ENCODE measurements around the gene DLK2. TPM values are rescaled to one million over a fixed set of nuclear protein-coding genes. Genes with fewer than 3 reads are reported as not detected.
"Not testable (repeated sequence)": the region's sequence is repeated elsewhere in the genome, so short reads cannot be mapped to it uniquely, and the experiment has no call there.

Gene DLK2
- total RNA-seq, 1 donor, result 0.36 TPM

DNA sequence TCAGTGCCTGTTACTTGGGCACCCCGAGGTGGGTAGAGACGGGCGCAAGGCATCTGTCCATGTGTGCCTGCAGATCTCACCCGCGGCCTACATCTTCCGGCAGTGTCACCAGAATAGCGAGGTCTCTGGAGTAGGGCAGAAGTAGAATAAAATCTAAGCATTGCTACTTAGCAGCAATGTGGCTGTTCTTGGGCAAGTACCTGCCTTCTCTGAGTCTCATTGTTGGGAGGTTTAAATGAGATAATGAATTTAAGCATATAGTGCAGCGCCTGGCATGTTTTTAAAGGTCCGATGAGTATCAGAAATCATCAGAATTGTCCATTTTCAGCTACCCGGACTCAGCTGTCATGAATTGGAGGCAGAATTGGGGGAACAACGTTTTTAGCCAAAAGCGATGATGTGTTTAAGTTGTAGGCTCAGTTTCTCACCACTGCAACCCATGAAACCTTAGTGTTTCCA lies 27.2 kb downstream of the DLK2 start:
- peak; percentile 4 for DNase-seq (ENCODE audit: low read depth)
- no peak for TF ChIP-seq CTCF (IDR thresholded peaks at IDR 0.05; ENCODE audit: insufficient read depth, low read length)
- H3K4me3 ChIP-seq (ENCODE audit: low read depth, low read length), result peak overlapping the region; percentile 99

DNA sequence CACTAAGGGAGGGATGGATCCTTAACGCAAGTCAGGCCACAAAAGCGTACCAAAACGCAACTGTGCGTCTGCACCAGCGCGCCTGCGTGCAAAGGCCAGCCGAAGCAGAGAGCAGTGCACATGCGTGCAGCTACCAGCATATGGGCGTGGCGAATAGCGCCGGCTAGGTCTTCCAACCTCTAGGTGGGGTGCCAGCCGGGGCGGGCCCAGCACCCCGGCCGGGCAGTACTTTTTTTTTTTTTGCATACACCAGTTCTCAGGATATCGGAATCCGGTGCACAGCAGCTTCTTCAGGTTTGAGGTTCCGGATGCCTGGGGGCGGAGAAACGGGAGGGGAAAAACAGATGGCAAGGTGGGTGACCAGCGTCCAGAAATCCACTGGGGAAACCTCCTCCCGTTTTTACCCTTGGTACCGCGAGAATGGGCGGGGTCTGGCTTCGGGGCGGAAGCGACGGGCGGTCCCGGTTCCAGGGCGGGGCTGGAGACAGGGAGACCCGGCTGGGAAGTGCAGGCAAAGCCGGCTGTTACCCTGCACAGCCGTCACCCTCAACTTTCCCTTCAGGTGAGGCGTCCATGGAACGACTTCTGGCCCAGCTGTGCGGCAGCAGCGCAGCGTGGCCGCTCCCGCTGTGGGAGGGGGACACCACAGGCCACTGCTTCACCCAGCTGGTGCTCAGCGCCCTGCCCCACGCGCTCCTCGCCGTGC lies 27.8 kb downstream of the DLK2 start, which contains the start of gene ABCC10:
ABCC10 (plus strand) TSS at position 136 of the 706 bp plus-strand sequence; CDS start at position 574, 438 bp downstream.
- peak; percentile 48 for TF ChIP-seq CTCF (IDR thresholded peaks at IDR 0.05; ENCODE audit: insufficient read depth, low read length)
- H3K4me3 ChIP-seq (ENCODE audit: low read depth, low read length), result peak within 1 kb of the TSS; percentile 99
- peak; percentile 96 for DNase-seq (ENCODE audit: low read depth)

- no peak for TF ChIP-seq CTCF (IDR thresholded peaks at IDR 0.05; ENCODE audit: insufficient read depth, low read length)
- H3K4me3 ChIP-seq (ENCODE audit: low read depth, low read length), result peak overlapping the region; percentile 99
Measured at GRCh38 chr6:43426928-43427405, 28.4 kb downstream of the DLK2 start.

DNA sequence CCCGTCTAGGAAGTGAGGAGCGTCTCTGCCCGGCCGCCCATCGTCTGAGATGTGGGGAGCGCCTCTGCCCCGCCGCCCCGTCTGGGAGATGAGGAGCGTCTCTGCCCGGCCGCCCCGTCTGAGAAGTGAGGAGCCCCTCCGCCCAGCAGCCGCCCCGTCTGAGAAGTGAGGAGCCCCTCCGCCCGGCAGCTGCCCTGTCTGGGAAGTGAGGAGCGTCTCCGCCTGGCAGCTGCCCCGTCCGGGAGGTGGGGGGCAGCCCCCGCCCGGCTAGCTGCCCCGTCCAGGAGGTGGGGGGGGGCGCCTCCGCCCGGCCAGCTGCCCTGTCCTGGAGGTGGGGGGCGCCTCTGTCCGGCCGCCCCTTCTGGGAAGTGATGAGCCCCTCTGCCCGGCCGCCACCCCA lies 30.3 kb downstream of the DLK2 start:
- not testable (repeated sequence) for DNase-seq (ENCODE audit: low read depth); H3K4me3 ChIP-seq (ENCODE audit: low read depth, low read length)

More at GRCh38 chr6:43426928-43427405, 28.4 kb downstream of the DLK2 start:
- no peak for DNase-seq (ENCODE audit: low read depth)

GRCh38 chr6:43421831-43422230 lies 33.5 kb downstream of the DLK2 start:
- no peak for DNase-seq (ENCODE audit: low read depth)
- no peak overlapping the region for H3K4me3 ChIP-seq (ENCODE audit: low read depth, low read length)
- no peak for TF ChIP-seq CTCF (IDR thresholded peaks at IDR 0.05; ENCODE audit: insufficient read depth, low read length)

DNA sequence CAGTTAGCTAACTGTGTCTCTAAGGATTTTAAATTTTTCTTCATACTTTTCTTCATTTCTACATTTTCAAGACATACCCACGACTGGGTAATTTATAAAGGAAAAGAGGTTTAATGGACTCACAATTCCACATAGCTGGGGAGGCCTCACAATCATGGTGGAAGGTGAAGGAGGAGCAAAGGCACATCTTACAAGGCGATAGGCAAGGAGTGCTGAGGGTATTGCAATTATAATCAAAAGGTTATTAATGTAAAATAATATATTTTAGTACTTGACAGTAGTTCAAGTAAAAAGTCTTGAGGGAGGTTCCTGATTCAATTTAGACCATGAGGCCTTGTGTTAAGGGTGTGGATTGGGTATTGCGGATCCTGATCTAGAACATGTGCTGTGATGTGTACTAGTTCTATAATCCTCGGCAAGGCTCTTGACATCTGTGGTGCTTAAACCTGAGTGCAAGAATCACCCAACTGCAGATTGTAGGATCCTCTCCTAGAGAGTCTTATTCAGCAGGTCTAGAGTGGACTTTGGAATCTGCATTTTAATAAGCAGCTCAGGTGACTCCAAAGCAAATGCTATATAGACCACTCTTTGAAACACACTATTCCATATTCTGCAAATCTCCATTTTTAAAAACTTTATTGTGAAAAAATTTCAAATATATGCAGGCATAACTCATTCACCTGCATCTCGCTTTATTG lies 35.2 kb downstream of the DLK2 start:
- no peak overlapping the region for H3K4me3 ChIP-seq (ENCODE audit: low read depth, low read length)
- no peak for TF ChIP-seq CTCF (IDR thresholded peaks at IDR 0.05; ENCODE audit: insufficient read depth, low read length)
- DNase-seq (ENCODE audit: low read depth), result no peak

DNA sequence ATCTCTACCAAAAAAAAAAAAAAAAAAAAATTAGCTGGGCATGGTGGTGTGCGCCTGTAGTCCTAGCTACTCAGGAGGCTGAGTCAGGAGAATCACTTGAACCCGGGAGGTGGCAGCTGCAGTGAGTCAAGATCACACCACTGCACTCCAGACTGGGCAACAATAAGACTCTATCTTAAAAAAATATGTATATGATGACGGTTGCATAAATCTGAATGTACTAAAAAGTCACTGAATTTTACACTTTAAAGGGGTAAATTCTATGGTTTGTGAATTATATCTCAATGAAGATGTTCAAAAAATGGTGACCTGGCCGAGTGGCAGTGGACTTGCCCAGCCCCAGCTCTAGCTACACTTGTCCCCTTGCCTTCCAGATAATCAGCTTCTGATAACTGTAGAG lies 38.4 kb downstream of the DLK2 start:
- no peak for TF ChIP-seq CTCF (IDR thresholded peaks at IDR 0.05; ENCODE audit: insufficient read depth, low read length)
- no peak for DNase-seq (ENCODE audit: low read depth)

GRCh38 chr6:43415275-43415674 lies 40.1 kb downstream of the DLK2 start:
- DNase-seq (ENCODE audit: low read depth); H3K4me3 ChIP-seq (ENCODE audit: low read depth, low read length): not testable (repeated sequence)

More for the DNA sequence above, 38.4 kb downstream of the DLK2 start:
- H3K4me3 ChIP-seq (ENCODE audit: low read depth, low read length), result no peak overlapping the region

All from fibroblast of the aortic adventitia (primary cell).